GM19324 (cell line): Measurements from ENCODE around the gene CHMP4B.

Experiments used
- ATAC-seq: cut with Tn5 transposase; IDR thresholded peaks from one replicate; pipeline ENCODE4 v1.9.1; 2021; ENCODE audit warnings: mild to moderate bottlenecking, moderate library complexity; ENCODE audit not compliant: unreplicated experiment, low FRiP score

CHMP4B gene

DNA sequence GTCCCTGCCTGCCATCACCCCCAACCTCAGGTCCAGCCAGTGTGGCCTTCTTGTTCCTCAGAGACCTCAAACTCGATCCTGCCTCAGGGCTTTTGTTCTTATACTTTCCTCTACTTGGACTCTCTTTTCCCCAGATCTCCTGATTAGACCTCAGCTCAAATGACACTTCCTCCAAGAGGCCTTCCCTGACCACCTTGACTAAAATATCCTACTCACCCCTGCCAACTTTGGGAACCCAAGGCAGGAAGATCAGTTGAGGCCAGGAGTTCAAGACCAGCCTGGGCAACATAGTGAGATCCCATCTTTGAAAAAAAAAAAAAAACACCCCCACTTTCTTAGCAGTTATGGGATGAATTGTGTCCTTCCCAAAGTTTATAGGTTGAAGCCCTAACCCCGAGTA, 73.5 kb downstream of the CHMP4B start:
- no peak for ATAC-seq

DNA sequence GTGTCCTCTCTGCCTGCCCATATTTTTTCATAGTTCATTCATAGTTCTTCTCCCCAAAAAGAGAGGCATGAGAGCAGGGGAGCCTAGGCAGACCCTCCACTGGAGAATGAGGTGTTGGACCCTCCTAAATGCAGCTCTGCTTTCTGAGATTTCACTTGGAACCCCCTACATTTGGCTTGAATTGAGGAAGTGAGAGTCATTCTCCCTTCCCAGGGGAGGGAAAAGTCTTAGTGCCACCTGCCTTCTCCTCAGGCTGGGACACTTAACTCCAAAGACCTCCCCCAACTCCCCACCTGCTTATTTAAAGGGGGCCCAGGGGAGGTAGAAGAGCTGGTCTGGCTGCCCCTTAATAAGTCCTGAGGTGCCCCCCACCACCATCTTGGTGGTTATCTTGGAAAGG, 78.2 kb downstream of the CHMP4B start:
- ATAC-seq, result no peak

DNA sequence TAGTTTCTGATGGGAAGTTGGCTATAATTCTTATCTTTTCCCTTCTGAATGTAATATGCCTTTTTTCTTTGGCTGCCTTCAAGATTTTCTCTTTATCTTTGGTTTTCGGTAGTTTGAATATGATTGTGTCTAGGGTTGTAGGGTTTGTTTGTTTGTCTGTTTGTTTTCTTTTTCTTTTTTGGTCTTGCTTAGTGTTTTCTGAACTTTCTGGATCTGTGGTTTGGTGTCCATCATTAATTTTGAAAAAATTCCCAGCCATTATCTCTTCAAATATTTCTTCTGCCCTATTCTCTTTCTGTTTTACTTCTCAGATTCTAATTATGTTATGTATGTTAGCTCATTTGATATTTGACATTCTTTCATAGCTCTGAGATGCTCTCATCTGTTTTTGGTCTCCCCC, 79.4 kb downstream of the CHMP4B start:
- no peak for ATAC-seq

DNA sequence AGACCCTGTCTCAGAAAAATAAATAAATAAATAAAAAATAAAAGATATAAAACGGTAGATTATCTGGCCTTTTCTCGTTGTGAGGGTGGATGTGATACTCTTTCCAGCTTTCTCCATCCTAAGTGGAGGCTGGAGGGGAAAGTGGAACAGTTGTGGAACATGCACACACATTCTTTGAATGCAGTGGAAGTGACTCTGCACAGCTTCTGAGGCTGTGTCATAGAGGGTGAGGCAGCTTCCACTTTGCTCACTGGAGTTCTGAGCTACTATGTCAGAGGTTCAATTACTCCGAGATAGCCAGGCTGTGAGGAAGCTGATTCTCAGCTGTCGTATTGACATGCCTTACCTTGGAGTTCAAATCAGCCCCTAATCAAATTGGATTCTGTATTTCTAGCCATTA, 82.2 kb downstream of the CHMP4B start:
- no peak for ATAC-seq

DNA sequence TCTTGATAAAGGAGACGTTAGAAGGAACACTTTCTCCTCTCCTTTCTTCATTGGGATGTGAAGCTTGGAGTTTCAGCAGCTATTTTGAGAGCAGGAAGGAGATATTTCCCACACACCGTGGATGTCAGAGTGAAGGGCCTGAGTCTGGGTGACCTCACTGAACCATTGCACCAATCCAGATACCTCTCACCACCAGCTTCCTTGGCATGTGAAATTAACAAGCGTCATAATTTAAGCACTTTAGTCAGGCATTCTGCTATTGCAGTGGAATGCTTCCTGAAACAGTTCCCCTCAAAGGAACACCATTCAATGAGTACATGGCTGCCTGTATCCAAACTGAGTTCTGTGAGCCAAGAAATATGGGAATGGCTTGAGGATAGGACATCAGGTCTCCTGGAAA, 83.7 kb downstream of the CHMP4B start:
- no peak for ATAC-seq

DNA sequence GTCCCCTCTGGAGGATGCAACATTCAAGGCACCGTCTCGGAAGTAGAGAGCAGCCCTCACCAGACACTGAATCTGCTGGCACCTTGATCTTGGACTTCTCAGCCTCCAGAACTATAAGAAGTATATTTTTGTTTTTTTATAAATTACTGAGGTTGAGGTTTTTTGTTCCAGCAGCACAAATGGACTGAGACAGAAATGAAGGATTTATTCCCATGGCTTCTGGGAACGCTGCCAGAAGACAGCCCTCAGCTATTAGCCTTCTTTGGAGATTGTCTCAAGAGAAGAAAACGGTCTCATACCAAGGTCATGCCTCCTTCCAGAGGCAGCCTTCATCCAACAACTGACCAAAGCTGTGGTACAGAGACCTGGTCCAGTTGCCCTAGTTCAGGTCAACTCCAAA, 85.4 kb downstream of the CHMP4B start:
- ATAC-seq, result no peak

DNA sequence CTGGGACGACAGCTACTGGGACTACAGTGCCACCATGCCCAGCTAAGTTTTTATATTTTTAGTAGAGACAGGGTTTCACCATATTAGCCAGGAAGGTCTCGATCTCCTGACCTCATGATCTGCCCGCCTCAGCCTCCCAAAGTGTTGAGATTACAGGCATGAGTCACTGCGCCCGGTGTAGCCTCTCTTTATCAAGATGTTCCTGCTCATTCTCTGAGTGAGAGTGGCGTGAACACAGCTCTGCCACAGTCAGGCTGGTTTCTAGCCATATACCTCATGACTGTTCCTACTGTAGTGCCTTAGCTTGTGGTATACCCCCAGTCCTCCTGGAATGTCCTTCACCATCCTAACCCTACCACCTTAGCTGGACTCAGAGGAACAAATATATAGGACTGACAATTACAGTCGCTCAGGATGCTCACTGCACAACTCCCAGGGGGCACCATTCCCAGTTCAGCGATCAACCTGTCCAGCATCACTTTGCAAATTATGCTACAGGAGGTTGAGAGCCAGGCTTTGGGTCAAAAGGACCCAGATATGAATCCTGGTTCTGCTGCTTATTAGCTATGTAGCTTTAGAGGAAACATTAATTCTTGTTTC, 86.3 kb downstream of the CHMP4B start:
- no peak for ATAC-seq

DNA sequence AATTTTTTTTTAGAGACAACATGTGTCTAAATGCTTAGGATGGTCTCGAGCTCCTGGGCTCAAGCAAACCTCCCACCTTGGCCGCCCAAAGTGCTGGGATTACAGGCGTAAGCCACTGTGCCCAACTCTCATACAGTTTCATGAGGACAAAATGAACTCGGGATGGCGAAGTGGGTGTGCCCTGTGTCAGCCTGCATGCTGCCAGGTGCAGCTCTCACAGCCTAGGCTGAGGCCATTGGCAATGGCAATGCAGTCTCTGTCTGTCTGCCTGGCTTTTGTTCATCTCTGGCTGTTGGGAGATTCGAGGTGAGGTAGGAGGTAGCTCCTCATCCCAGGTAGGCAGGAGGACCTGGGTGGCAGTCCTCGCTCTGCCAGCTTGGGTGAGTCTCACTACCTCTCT, 88.0 kb downstream of the CHMP4B start:
- no peak for ATAC-seq

DNA sequence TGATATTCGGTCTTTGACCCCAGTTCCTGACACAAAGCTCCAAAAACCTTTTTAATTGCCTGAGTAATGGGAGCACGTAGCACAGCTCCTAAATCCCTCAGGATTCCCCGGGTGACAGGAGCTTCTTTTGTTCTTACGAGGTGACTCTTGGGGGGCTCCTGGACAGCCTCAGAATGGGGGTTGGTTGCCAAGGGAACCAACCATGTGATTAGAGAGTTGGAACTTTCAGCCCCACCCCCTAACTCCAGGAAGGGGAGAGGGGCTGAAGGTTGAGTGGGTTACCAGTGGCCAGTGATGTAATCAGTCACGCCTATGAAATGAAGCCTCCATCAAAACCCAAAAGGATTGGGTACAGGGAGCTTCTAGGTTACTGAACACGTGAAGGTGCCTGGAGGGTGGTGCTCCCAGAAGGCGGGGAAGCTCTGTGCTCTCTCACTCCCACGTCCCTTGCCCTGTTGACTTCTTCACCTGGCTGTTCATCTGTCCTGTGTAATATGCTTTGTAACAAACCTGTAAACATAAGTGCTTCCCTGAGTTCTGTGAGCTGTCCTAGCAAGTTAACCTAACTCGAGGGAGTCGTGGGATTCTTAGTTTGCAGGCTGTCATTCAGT, 89.5 kb downstream of the CHMP4B start:
- ATAC-seq, result no peak

DNA sequence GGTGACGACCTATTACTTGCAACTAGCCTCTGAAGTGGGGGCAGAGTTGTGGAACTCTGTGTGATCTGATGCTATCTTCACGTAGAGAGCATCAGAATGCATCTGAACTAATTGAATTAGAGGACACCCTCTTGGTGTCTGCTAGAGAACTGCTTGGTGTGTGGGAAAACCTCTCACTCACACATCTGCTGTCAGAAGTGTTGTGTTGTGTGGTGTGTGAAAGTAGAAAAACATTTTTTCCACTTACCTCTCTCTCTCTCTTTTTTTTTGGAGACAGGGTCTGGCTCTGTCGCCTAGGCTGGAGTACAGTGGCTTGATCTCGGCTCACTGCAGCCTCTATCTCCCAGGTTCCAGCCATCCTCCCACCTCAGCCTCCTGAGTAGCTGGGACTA, 90.0 kb downstream of the CHMP4B start:
- no peak for ATAC-seq

DNA sequence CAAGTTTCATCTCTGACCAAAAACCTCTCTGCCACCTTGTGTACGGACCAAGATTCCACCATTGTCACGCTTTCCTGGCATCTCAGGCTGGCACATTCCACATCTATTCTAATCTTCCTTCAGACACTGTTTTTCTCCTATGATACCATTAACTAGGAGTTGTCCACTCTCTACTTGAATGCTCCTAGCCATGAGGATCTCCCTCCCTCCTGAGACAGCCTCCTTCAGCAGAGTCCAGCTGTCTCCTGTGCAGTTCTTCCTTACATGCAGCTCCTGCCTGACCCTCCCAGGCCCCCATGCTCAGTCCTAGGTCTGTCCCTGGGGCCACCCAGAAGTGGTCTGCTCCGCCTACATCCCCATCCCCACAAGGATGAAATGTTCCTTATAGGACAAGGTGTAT, 90.9 kb downstream of the CHMP4B start:
- no peak for ATAC-seq
